GM12891 (cell line): Measurements from ENCODE around the gene ZGPAT.

Experiments used
- POLR2A ChIP-seq: IDR thresholded peaks from 2 replicates; pipeline ENCODE4 v1.6.1; 2011; ENCODE audit warnings: low read depth, low read length, control low read depth
- POLR2AphosphoS5 ChIP-seq: IDR thresholded peaks from 2 replicates; pipeline ENCODE4 v1.6.1; 2011; ENCODE audit warnings: low read depth, low read length, control low read depth
- TAF1 ChIP-seq: IDR thresholded peaks from 2 replicates; pipeline ENCODE4 v1.6.1; 2011; ENCODE audit warnings: low read depth, low read length, control low read depth

- TF ChIP-seq POLR2A = no peak
- no peak for TF ChIP-seq TAF1
- no peak for TF ChIP-seq POLR2AphosphoS5
Measured at GRCh38 chr20:63741676-63742380, 34.0 kb downstream of the ZGPAT start.
